Testis (tissue), 2 donors: ENCODE data around the gene NEDD1.

Source experiments
- POLR2A ChIP-seq: fragments of 450-650 bp; IDR thresholded peaks from one replicate; pipeline ENCODE4 v1.6.1; 2017; ENCODE audit warnings: antibody characterized with exemption, mild to moderate bottlenecking, moderate library complexity
- TF ChIP-seq, protein P1 (sequence below), 3 experiments: fragments of 450-650 bp in 2 of 3; fragments of 200-600 bp in 1 of 3; sonication (generic) in 1 of 3; IDR thresholded peaks; one replicate each; pipeline ENCODE4 v1.5.1; 2016 to 2019; ENCODE audit warnings: antibody characterized with exemption in 3 of 3, mild to moderate bottlenecking in 2 of 3, moderate library complexity in 1 of 3

DNA sequence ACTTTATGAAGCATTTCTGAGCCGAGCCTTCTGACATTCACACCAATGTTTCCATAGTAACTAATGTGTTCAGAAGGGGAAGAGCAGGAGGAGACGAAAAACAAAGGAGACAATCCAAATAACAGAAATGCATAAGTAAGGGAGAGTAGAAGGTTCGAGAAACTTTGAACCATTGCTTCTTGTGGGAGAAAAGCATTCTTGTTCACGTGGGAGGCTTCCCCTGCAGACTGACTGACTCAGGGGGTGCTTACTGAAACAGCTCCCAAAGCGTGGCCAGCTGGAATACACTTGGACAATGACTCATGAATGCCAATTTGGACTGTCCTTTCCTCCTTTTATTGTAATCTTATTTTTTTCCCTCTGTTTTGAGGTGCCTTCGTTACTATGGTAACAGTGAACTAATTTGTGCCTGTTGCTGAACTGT lies 73.9 kb downstream of the NEDD1 start:
- TF ChIP-seq, protein P1, sequence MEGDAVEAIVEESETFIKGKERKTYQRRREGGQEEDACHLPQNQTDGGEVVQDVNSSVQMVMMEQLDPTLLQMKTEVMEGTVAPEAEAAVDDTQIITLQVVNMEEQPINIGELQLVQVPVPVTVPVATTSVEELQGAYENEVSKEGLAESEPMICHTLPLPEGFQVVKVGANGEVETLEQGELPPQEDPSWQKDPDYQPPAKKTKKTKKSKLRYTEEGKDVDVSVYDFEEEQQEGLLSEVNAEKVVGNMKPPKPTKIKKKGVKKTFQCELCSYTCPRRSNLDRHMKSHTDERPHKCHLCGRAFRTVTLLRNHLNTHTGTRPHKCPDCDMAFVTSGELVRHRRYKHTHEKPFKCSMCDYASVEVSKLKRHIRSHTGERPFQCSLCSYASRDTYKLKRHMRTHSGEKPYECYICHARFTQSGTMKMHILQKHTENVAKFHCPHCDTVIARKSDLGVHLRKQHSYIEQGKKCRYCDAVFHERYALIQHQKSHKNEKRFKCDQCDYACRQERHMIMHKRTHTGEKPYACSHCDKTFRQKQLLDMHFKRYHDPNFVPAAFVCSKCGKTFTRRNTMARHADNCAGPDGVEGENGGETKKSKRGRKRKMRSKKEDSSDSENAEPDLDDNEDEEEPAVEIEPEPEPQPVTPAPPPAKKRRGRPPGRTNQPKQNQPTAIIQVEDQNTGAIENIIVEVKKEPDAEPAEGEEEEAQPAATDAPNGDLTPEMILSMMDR (IDR thresholded peaks at IDR 0.05) = no peak
- TF ChIP-seq POLR2A = no peak
